D721Med (cell line): Measurements from ENCODE around the gene SHANK2.

Experiments used
- DNase-seq: peaks from one replicate; pipeline ENCODE4 v3.0.0; 2011; ENCODE audit warnings: low spot score; ENCODE audit not compliant: insufficient read length
- FAIRE-seq: peaks from 2 replicates; lab custom pipeline; 2011; peaks lifted over from hg19 to GRCh38; lab: Jason Lieb, UNC
- TF ChIP-seq, protein P1 (sequence below): IDR thresholded peaks from 2 replicates; pipeline ENCODE4 v1.5.1; 2012; ENCODE audit warnings: mild to moderate bottlenecking, control low read depth; ENCODE audit not compliant: insufficient read depth; ENCODE audit errors: missing control alignments

SHANK2 gene

DNA sequence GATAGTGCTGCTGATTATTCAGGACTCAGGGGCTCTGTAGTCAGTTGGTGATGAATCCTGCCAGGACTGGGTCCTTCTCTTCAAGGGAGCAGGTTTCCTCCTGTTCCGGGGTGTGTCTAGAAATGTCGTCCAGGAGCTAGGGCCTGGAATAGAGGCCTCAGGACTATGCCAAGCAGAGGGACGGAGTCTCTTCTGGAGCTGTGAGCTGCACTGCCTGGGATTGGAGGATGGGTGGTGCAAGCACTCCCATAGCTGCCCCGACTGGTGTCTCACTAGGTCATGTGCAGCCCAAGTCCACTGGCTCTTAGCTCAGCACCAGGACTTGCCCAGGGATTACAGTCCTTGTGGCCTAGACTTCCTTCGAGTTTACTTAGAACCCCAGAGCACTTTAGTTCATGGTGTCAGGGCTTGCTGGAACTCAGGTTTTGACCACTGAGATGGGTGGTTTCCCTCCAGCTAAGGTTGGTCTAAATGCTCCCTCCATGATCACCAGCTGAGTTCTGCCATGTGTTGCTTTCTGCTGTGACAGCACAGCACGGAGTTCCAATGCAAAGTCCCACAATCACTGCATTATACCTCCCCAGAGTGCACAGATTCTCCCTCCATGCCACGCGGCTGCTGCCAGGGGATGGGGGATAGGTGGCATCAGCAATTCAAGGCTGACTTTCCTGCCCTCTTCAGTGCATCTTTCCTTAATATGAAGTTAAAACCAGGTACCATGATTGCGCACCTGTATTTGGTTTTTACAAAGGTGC is 42.6 kb upstream of the SHANK2 start:
- FAIRE-seq, result no peak
- TF ChIP-seq, protein P1, sequence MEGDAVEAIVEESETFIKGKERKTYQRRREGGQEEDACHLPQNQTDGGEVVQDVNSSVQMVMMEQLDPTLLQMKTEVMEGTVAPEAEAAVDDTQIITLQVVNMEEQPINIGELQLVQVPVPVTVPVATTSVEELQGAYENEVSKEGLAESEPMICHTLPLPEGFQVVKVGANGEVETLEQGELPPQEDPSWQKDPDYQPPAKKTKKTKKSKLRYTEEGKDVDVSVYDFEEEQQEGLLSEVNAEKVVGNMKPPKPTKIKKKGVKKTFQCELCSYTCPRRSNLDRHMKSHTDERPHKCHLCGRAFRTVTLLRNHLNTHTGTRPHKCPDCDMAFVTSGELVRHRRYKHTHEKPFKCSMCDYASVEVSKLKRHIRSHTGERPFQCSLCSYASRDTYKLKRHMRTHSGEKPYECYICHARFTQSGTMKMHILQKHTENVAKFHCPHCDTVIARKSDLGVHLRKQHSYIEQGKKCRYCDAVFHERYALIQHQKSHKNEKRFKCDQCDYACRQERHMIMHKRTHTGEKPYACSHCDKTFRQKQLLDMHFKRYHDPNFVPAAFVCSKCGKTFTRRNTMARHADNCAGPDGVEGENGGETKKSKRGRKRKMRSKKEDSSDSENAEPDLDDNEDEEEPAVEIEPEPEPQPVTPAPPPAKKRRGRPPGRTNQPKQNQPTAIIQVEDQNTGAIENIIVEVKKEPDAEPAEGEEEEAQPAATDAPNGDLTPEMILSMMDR, result no peak
- no peak for DNase-seq

DNA sequence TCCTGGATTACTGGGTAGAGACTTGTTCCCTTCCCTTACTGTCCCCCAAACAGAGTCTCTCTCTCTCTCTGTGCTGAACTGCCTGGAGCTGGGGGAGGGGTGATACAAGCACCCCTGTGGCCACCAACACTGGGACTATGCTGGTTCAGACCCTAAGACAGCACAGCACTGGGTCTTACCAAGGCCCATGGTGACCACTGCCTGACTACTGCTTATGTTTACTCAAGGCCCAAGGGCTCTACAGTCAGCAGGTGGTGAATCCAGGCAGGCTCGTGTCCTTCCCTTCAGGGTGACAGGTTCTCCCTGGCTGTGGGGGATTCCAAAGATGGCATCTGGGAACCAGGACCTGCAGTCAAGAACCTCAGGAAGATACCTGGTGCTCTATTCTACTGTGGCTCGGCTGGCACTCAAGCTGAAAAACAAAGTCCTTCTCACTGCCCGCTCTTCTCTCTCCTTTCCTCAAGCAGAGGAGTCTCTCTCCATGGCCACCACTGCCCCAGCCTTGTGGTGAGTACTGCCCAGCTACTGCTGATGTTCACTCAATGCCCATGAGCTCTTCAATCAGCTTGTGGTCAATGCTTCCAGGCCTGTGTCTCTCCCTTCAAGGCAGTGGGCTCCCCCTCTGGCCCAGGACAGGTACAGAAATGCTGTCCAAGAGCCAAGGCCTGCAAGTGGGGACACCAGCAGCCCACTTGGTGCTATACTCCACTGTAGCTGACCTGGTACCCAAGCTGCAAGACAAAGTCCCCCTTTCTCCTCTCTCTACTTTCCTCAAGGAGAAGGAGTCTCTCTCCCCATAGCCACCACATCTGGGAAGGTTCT is 41.8 kb upstream of the SHANK2 start:
- no peak for FAIRE-seq
- TF ChIP-seq, protein P1, result no peak
- no peak for DNase-seq

DNA sequence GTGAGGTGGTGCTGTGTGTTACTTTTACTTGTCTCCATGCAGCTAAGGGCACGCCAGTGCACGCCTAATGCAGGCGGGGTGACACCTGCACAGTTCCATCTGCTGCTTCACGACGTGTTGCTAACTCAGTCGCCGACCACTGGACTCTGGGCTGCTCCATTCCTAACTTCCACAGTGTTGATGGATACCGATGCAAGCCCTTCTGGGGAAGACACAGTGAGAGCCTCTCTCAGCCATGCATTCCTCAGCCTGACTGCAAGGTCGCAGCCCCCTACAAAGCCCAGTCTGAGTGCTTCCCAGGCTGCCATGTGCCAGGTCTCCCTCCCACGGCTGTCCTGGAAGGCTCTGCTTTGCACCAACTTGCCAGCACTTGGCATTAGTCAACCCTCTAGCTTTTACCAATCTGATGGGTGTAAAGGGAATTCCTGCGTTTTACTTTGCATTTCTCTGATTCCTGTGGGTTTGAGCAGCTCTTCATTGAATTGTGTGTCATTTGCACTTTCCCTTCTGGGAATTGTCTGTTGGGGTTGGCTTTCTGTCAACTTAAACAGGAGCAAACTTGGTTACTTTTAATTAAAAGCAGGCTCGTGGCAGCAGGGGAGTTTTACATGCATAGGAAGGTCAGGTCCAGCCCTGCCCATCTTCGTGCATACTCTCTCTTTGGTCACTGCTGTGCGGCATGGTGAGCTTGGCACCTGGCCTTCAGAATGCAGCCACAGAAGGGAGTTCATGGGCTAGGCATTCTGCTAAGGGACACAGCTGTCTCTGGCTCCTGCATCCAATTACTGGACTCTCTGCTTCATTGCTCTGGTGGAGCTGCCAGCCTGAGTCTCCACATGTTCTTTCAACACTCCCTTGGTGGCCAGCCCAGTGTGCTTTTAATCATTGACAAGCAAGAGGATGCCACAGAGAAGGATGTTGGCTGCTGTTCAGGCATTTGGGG is 34.6 kb upstream of the SHANK2 start:
- TF ChIP-seq, protein P1, result no peak
- FAIRE-seq (no peak), DNase-seq (no peak)

DNA sequence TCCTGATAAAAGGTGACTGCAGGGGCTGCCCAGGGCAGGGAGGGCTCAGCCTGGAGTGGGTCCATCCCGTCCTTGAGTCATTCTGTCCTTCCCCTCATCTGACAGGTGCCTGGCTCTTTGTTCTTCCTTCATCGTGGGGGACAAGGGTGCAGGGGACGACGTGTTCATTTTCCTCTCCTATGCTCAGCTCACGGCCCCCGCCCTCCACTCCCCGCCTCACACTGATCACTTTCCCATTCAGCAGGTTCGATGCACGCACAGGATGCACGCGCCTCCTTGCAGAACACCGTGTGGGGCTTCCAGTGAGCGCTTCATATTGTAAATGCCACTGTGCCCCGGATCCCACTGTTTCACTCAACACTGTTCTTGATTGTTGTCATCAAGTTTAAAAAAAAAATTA is 32.7 kb upstream of the SHANK2 start:
- FAIRE-seq (no peak), DNase-seq (no peak)
- TF ChIP-seq, protein P1, result no peak

DNA sequence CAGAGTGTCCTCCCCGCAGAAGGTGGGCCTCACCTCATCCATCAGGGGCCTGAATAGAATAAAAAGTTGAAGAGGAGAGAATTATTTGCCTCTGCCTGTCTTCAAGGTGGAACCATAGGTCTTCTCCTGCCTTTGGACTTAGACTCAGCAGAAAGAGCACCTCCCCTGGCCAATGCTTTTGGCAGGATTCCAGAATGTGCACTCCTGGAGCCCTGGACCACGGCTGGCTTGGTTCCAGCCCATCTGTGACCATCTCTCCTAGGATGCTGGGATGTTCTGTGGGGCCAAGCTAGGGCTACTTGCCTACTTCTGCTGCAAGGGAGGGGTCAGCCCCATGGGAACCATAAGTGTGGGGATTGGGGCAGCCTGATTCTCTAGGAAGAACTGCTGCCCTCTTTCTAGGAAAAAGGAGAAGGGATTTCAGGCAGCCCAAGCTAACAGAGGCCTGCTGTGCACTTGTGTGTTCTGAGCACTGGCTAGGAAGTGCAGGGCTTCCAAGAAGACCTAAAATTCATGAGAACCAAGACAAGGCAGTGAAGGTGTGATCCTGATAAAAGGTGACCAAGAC is 32.2 kb upstream of the SHANK2 start:
- no peak for FAIRE-seq
- TF ChIP-seq, protein P1, result no peak
- DNase-seq, result no peak

DNA sequence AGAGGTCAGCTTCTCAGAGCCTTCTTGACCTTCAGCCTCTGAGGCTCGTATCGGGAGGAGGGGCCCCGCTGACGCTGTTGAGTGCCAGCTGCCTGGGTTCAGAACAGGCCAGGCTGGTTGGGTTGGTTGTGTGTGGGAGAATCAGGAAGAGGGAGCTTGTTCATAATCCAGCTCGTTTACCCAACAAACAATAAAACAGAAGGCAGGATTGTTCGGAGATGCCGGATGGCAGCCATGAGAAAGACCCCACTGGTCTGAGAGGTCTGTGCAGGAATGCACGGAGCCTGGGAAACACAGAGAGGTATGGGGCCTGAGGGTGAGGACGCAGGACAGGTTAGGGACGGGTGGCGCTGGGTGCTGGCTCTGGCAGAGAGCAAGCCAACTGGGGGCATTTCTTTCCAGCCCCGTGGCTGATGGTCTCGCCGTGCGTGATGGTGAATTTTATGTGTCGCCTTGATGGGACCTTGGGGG is 31.6 kb upstream of the SHANK2 start:
- FAIRE-seq (no peak), DNase-seq (no peak)
- TF ChIP-seq, protein P1, result no peak
